Measurements from ENCODE around the gene KLK15. TPM values are rescaled to one million over a fixed set of nuclear protein-coding genes. Genes with fewer than 3 reads are reported as not detected.

Gene KLK15
- total and polyA plus RNA-seq, 2 of the 13 experiments (the other 11 are each of a cell fraction or from before 2014, with no cell fraction given) = not detected

GRCh38 chr19:50804420-50805272, 28.7 kb downstream of the KLK15 start (continued):
- TF ChIP-seq ZNF552 (CRISPR knock-in tag; IDR thresholded peaks at IDR 0.05; ENCODE audit: borderline replicate concordance) (peak; percentile 67; the same call in 1 of the 2 replicates), ZFP1 (CRISPR knock-in tag; IDR thresholded peaks at IDR 0.05) (0 out of 2 replicates have a peak, but pooled peaks have one; percentile 6), XRCC5 (optimal IDR thresholded peaks at IDR 0.05; ENCODE audit: low read length) (peak; percentile 74), GATAD2A (CRISPR knock-in tag; IDR thresholded peaks at IDR 0.05) (peak; percentile 37; the same call in 1 of the 2 replicates), ARID3A (IDR thresholded peaks at IDR 0.05; ENCODE audit: low read depth, low read length) (peak; percentile 52; the same call in 1 of the 2 replicates), ZNF205 (CRISPR knock-in tag; IDR thresholded peaks at IDR 0.05) (0 out of 2 replicates have a peak, but pooled peaks have one; percentile 49), PRDM4 (CRISPR knock-in tag; IDR thresholded peaks at IDR 0.05; ENCODE audit: borderline replicate concordance) (0 out of 2 replicates have a peak, but pooled peaks have one; percentile 45), ELF1 (CRISPR knock-in tag; IDR thresholded peaks at IDR 0.05) (peak; percentile 68), NONO (IDR thresholded peaks at IDR 0.05) (no peak), NONO (CRISPR knock-in tag; conservative IDR thresholded peaks at IDR 0.05) (0 out of 2 replicates have a peak, but pooled peaks have one; percentile 14), ZNF101 (CRISPR knock-in tag; IDR thresholded peaks at IDR 0.05; ENCODE audit: borderline replicate concordance, low read depth) (0 out of 2 replicates have a peak, but pooled peaks have one; percentile 34), ZNF709 (CRISPR knock-in tag; IDR thresholded peaks at IDR 0.05) (peak; percentile 20), ZSCAN22 (CRISPR knock-in tag; IDR thresholded peaks at IDR 0.05) (peak; percentile 66; the same call in 1 of the 2 replicates), BRD4 (CRISPR knock-in tag; IDR thresholded peaks at IDR 0.05) (no peak; the same call in 1 of the 2 replicates), ZNF550 (CRISPR knock-in tag; IDR thresholded peaks at IDR 0.05; ENCODE audit: borderline replicate concordance) (no peak), DNMT3B (CRISPR knock-in tag; conservative IDR thresholded peaks at IDR 0.05) (peak; percentile 66; the same call in 1 of the 2 replicates), PBX3 (CRISPR knock-in tag; IDR thresholded peaks at IDR 0.05; ENCODE audit: borderline replicate concordance) (no peak; the same call in 1 of the 2 replicates), THRA (CRISPR knock-in tag; IDR thresholded peaks at IDR 0.05; ENCODE audit: borderline replicate concordance) (no peak), NFE2 (CRISPR knock-in tag; IDR thresholded peaks at IDR 0.05) (no peak), NFATC3 (CRISPR knock-in tag; IDR thresholded peaks at IDR 0.05) (0 out of 2 replicates have a peak, but pooled peaks have one; percentile 39), ZNF605 (CRISPR knock-in tag; IDR thresholded peaks at IDR 0.05) (peak; percentile 98), ZSCAN9 (CRISPR knock-in tag; IDR thresholded peaks at IDR 0.05; ENCODE audit: borderline replicate concordance) (0 out of 2 replicates have a peak, but pooled peaks have one; percentile 10)
- TF ChIP-seq, protein P1, sequence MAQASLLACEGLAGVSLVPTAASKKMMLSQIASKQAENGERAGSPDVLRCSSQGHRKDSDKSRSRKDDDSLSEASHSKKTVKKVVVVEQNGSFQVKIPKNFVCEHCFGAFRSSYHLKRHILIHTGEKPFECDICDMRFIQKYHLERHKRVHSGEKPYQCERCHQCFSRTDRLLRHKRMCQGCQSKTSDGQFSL (CRISPR knock-in tag; IDR thresholded peaks at IDR 0.05) = 0 out of 2 replicates have a peak, but pooled peaks have one; percentile 30
